Measurements from ENCODE around the gene MYLK. TPM values are rescaled to one million over a fixed set of nuclear protein-coding genes. Genes with fewer than 3 reads are reported as not detected.

Gene MYLK
- total and polyA plus RNA-seq, 7 donors: 3.2 to 13.7 (median 5.8) TPM

DNA sequence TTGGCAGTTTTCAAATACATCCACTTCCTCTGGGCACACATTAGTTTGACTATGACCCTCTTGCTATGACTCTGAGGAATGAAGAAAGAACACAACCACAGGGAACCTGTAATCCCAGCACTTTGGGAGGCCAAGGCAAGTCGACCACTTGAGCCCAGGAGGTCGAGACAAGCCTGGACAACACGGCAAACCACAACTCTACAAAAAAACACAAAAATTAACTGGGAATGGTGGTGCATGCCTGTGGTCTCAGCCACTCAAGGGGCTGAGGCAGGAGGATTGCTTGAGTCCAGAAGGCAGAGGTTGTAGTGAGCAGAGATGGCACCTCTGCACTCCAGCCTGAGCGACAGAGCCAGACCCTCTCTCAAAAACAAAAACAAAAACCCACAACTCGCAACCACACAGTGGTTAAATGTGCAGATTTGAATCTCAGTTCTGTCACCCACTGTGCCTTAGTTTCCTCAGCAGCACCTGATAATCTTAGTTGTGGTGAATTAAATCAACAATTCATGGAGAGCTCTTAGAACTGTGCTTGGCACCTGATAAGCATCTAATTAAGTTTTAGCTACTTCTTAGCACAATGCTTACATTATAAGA is 65.7 kb downstream of the MYLK start:
- intact Hi-C loops (cut with DNase I): no loop called here
- H3K36me3 ChIP-seq (ENCODE audit: insufficient read depth in 1 of 2, low read depth in 1 of 2): no peaks in the 10 kb centered on the region
- no peaks in the 10 kb centered on the region for H3K27me3 ChIP-seq (ENCODE audit: insufficient read depth in 3 of 3, low read length in 2 of 3)
- H3K4me1 ChIP-seq: no peaks in the 10 kb centered on the region
- DNase-seq: no peak
- no peaks in the 10 kb centered on the region for H3K9me3 ChIP-seq
- TF ChIP-seq, protein P1, sequence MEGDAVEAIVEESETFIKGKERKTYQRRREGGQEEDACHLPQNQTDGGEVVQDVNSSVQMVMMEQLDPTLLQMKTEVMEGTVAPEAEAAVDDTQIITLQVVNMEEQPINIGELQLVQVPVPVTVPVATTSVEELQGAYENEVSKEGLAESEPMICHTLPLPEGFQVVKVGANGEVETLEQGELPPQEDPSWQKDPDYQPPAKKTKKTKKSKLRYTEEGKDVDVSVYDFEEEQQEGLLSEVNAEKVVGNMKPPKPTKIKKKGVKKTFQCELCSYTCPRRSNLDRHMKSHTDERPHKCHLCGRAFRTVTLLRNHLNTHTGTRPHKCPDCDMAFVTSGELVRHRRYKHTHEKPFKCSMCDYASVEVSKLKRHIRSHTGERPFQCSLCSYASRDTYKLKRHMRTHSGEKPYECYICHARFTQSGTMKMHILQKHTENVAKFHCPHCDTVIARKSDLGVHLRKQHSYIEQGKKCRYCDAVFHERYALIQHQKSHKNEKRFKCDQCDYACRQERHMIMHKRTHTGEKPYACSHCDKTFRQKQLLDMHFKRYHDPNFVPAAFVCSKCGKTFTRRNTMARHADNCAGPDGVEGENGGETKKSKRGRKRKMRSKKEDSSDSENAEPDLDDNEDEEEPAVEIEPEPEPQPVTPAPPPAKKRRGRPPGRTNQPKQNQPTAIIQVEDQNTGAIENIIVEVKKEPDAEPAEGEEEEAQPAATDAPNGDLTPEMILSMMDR (IDR thresholded peaks at IDR 0.05): no peak
- H3K27ac ChIP-seq: no peak overlapping the region
- 89 to 93% (median 91%) methylated on average over 5 of the region's 5 CpGs for WGBS, 3 donors
- ATAC-seq: no peak
- H3K4me3 ChIP-seq: no peak overlapping the region

DNA sequence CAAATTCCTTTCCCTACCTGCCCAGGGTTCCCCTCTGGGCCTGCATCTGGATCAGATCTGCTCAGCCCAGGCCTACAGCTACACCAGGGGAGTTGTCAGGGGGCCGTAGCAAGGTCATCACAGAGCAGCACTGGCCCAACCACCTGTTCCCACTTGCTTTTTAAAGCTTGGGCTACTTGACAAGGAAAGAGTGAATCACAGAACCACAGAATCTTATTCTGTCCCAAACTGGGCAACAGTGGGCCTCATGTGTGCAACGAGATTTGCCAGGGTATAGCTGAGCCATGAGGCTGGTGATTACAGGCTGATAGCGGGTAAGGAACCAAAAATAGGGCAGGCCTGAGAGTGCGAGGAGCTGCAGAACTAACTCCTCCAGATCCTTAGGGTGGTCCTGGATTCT is 66.7 kb downstream of the MYLK start:
- no peaks in the 10 kb centered on the region for H3K36me3 ChIP-seq (ENCODE audit: insufficient read depth in 1 of 2, low read depth in 1 of 2)
- no peak overlapping the region for H3K4me3 ChIP-seq
- intact Hi-C loops (cut with DNase I): no loop called here
- no peaks in the 10 kb centered on the region for H3K4me1 ChIP-seq
- H3K27ac ChIP-seq: no peak overlapping the region
- TF ChIP-seq, protein P1 (IDR thresholded peaks at IDR 0.05): no peak
- no peaks in the 10 kb centered on the region for H3K9me3 ChIP-seq
- no peak for DNase-seq
- peak in 3 of 4 donors; percentile 42 to 67 (median 67) for ATAC-seq
- 58 to 69% (median 68%) methylated on average over 4 of the region's 4 CpGs for WGBS, 3 donors
- H3K27me3 ChIP-seq (ENCODE audit: insufficient read depth in 3 of 3, low read length in 2 of 3): no peaks in the 10 kb centered on the region

DNA sequence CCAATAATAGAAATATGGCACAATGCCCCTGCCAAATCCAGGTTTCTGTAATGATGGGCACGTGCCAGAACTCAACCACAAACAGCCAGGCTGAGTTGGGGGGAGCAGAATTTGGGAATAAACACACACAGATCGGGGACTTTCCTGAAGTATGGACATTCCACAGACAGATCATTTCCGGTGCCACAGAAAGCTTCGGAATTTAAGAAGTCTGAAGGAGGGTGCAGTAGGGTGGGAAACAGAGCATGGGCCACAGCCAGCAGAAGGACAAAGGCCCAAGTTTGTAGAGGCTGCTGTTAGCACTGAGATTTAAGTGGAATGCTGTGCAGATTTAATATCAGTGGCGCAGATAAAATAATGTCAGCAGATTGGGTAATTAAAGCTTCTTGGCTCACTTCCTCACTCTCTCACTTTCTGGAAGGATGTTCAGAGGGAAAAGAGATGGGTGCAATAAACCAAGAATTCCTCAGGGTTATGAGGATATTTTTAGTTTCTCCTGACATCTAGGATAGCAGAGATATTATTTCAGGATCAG is 67.4 kb downstream of the MYLK start:
- no peak for DNase-seq
- Histone ChIP-seq H3K27me3 (ENCODE audit: insufficient read depth in 3 of 3, low read length in 2 of 3) (no peaks in the 10 kb centered on the region), H3K4me1 (no peaks in the 10 kb centered on the region), H3K4me3 (no peak overlapping the region), H3K27ac (no peak overlapping the region), H3K9me3 (no peaks in the 10 kb centered on the region), H3K36me3 (ENCODE audit: insufficient read depth in 1 of 2, low read depth in 1 of 2) (no peaks in the 10 kb centered on the region)
- TF ChIP-seq, protein P1 (IDR thresholded peaks at IDR 0.05): no peak
- no peak for ATAC-seq
- WGBS, 3 donors: 31 to 48% (median 38%) methylated on average over 5 of the region's 5 CpGs
- intact Hi-C loops (cut with DNase I): no loop called here

DNA sequence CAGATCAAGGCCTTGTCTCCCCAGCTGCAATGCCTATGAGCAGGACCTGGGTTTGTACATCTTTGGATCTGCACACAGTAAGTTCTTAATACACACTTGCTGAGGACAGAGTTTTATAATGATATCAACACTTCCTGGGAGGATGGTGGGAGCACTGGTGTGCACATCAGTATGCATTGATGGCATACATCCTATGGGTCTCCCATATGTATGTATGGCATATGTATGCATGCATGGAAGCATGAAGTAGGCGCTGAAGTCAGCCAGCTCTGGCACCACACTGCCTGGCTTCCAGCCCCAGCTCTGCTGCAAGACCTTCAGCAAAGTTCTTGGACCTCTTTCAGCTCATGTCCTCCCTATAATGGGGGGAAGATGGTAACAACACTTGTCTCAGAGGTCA is 68.2 kb downstream of the MYLK start:
- 77 to 92% (median 83%) methylated on average over 1 of the region's 1 CpG for WGBS, 3 donors
- Histone ChIP-seq H3K4me3 (no peak overlapping the region), H3K9me3 (no peaks in the 10 kb centered on the region), H3K36me3 (ENCODE audit: insufficient read depth in 1 of 2, low read depth in 1 of 2) (no peaks in the 10 kb centered on the region), H3K27ac (no peak overlapping the region), H3K27me3 (ENCODE audit: insufficient read depth in 3 of 3, low read length in 2 of 3) (no peaks in the 10 kb centered on the region), H3K4me1 (no peaks in the 10 kb centered on the region)
- peak in 1 of 4 donors; percentile 29 for ATAC-seq
- intact Hi-C loops (cut with DNase I): no loop called here
- TF ChIP-seq, protein P1 (IDR thresholded peaks at IDR 0.05): no peak
- DNase-seq: no peak

DNA sequence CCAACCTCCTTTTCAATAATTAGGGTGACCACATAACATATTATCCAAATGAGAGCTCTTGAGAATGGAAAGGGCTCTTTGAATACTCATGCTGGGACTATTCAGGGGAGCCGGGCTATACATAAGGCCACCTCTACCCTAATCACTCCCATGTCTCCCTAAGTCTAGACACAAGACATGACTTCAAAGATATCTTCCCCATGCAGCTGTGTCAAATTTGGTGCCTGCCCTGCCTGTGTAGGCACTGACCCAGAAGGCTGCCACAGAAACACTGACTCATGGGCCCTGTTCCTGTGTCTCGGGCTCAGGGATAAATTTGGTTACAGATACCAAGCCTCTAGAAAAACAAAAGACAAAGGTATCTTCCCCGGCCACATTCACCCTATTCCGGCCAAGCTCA is 70.3 kb downstream of the MYLK start:
- DNase-seq: no peak
- Histone ChIP-seq H3K27me3 (ENCODE audit: insufficient read depth in 3 of 3, low read length in 2 of 3) (no peaks in the 10 kb centered on the region), H3K9me3 (no peaks in the 10 kb centered on the region), H3K36me3 (ENCODE audit: insufficient read depth in 1 of 2, low read depth in 1 of 2) (no peaks in the 10 kb centered on the region), H3K27ac (no peak overlapping the region), H3K4me1 (no peaks in the 10 kb centered on the region), H3K4me3 (no peak overlapping the region)
- 63 to 71% (median 66%) methylated on average over 4 of the region's 4 CpGs for WGBS, 3 donors
- intact Hi-C loops (cut with DNase I): no loop called here
- TF ChIP-seq, protein P1 (IDR thresholded peaks at IDR 0.05): no peak
- peak in 3 of 4 donors; percentile 36 to 72 (median 72) for ATAC-seq
